Astrocyte of the cerebellum (primary cell): ENCODE measurements around the gene TMEM18.

Experiments used
- DNase-seq: peaks from one replicate; pipeline ENCODE4 v3.0.0-alpha.2; 2011; ENCODE audit warnings: low read depth
- H3K4me3 ChIP-seq: 2 replicates; pipeline ENCODE4 v1.5.1; 2011; ENCODE audit warnings: mild to moderate bottlenecking, low read depth, low read length, moderate library complexity
- CTCF ChIP-seq: IDR thresholded peaks from 2 replicates; pipeline ENCODE4 v1.5.1; 2012; ENCODE audit warnings: low read length, low read depth, moderate library complexity, mild to moderate bottlenecking; ENCODE audit errors: missing control alignments
- in situ Hi-C: cut with HindIII; loops from 2 replicates; pipeline ENCODE4 v1.10.0; 2017; ENCODE audit warnings: low sequenced_read_pairs

TMEM18 gene

GRCh38 chr2:624551-625347 lies 52.5 kb downstream of the TMEM18 start:
- DNase-seq = no peak
- in situ Hi-C loops = no loop called here
- no peak for TF ChIP-seq CTCF
- H3K4me3 ChIP-seq = no peak overlapping the region

DNA sequence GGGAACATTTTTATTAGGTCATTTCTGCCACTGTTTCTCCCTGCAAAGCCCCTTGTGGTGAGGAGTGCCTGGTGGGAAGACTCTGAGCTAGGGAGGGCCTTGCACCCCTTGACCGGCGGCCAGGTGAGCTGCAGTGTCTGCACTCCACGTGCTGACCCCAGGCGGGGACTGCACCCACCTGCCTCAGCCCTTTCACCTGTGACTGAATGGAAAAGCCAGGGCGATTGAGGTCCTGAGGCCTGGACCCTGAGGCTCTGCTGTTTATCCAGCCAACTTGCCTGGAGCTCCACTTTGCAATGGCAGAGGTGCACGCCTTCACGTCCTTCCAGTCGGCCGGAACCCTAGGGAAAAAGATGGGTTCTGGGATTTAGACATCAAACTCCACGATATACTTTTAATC lies 53.1 kb downstream of the TMEM18 start:
- no peak overlapping the region for H3K4me3 ChIP-seq
- in situ Hi-C loops = no loop called here
- no peak for TF ChIP-seq CTCF
- DNase-seq = no peak

DNA sequence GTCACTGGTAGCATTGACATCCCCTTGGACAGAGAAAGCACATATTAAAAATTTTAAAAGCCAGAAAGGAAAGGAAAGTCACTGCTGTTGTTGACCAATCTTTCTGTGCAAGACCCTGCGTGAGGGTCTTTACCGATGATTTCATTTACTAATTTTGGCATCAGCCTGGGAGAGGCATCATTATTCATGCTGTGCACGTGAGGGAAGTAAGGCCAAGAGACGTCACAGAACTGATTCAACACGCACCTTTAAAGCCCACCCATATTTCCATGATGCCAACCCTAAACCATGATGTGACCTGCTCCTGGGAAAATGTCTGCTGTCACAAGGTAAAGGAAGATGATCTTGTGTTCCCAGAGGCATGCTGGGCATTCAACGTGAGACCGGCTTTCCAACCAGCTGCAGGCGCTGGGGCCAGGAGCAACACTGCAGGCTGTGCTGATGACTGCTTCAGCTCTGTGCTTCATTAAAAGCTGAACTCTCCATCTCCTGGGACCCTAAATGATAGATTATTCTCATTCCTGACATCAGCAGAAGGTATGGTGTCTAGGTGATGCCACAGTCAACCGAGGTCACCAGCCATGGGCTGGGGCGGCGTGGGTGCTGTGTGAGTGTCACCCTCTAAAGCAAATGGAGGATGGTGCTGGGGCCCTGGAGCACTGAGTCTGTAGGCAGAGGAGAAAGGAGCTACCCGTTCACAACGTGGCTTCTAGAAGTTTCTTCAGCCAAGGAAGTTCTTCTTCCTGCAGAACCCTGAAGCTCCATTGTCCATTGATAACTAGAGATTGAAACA lies 53.9 kb downstream of the TMEM18 start:
- TF ChIP-seq CTCF = no peak
- no peak overlapping the region for H3K4me3 ChIP-seq
- no peak for DNase-seq
- in situ Hi-C loops = no loop called here

DNA sequence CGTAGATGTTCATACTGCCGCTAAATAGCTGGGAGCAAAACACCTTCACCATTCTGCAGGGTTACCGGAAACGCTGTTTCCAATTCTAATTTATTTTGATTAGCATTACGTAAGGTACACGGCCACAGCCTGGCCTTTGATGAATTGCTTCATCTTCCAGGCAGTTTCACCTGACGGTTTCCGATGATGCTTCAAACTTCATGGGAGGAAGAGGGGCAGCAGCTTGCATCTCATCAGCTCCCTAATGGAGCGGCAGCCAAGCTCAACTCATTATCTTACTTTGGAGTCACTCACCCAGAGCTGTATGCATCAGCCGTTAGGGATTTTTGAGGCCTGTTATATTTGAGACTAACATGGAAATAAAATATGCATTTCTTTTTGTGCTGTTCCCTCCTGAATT lies 54.8 kb downstream of the TMEM18 start:
- no peak for DNase-seq
- in situ Hi-C loops = no loop called here
- no peak for TF ChIP-seq CTCF

DNA sequence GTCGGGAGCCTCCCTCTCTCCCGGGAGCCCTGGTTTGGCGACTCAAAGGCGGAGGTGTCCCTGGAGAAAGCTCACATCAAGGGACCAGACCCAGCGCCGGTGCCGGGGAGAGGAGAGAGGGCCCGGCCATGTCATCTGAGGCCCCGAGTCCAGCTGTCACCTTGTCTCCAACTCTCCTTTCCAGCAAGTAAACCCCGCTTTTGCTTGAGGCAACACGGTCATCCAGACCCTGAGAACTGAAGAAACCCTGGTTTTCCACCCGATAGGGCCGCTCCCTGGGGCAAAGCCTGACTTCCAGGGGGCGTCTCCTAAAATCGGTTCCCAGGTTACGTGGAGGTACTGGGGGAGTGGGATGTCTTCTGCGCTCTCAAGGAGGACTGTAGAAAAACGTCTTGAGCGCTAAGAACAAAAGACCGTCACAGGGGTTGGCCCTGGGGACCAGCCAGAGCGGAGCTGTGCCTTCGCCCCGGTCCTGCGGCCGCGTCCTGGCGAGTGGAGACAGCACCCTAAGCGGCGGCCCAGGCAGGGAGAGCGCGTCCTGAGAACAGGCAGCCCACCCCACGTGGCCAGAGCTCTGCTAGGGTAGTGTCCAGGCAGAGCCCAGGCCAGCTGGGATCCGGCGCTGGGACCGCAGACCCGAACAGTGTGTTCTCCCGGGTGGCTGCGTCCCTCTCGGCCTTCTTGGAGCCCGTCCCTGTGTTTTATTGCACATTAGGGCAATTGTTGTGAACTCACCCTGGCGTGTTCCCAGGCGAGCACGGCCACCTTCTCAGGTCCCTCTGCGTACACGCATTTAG lies 55.7 kb downstream of the TMEM18 start:
- no peak overlapping the region for H3K4me3 ChIP-seq
- DNase-seq = no peak
- in situ Hi-C loops = no loop called here
- TF ChIP-seq CTCF = no peak

More for the DNA sequence above, 54.8 kb downstream of the TMEM18 start:
- no peak overlapping the region for H3K4me3 ChIP-seq
